GM18873 (cell line): Measurements from ENCODE around the gene CYP8B1.

Source experiments
- ATAC-seq: cut with Tn5 transposase; IDR thresholded peaks from one replicate; pipeline ENCODE4 v1.9.1; 2021; ENCODE audit warnings: mild to moderate bottlenecking, moderate library complexity, moderate number of reproducible peaks; ENCODE audit not compliant: unreplicated experiment, low FRiP score

The CYP8B1 gene

GRCh38 chr3:42855547-42856380 is 19.9 kb downstream of the CYP8B1 start:
- ATAC-seq = no peak

- ATAC-seq = no peak
These were observed 20.5 kb downstream of the CYP8B1 start for GRCh38 chr3:42855219-42855546.

- no peak for ATAC-seq
These were observed 21.9 kb downstream of the CYP8B1 start for GRCh38 chr3:42853739-42854302.

- no peak for ATAC-seq
These were observed 22.6 kb downstream of the CYP8B1 start for GRCh38 chr3:42853056-42853455.

- ATAC-seq = no peak
These were observed 23.2 kb downstream of the CYP8B1 start for GRCh38 chr3:42852441-42852840.

GRCh38 chr3:42851228-42851834 is 24.3 kb downstream of the CYP8B1 start:
- no peak for ATAC-seq

GRCh38 chr3:42850263-42850662 is 25.4 kb downstream of the CYP8B1 start:
- no peak for ATAC-seq

- ATAC-seq = no peak
These were observed 26.7 kb downstream of the CYP8B1 start for GRCh38 chr3:42849017-42849416.

- no peak for ATAC-seq
These were observed 27.9 kb downstream of the CYP8B1 start for GRCh38 chr3:42847731-42848130.

- ATAC-seq = no peak
These were observed 28.8 kb downstream of the CYP8B1 start for GRCh38 chr3:42846685-42847522.

GRCh38 chr3:42844815-42845214 is 30.9 kb downstream of the CYP8B1 start:
- ATAC-seq = no peak

- ATAC-seq = no peak
These were observed 31.3 kb downstream of the CYP8B1 start for GRCh38 chr3:42844412-42844713.

- ATAC-seq = no peak
These were observed 31.8 kb downstream of the CYP8B1 start for GRCh38 chr3:42843713-42844411.

- no peak for ATAC-seq
These were observed 34.3 kb downstream of the CYP8B1 start for GRCh38 chr3:42841332-42841731.

GRCh38 chr3:42839616-42840015 is 36.1 kb downstream of the CYP8B1 start:
- peak; percentile 95 for ATAC-seq

- ATAC-seq = no peak
These were observed 37.1 kb downstream of the CYP8B1 start for GRCh38 chr3:42838571-42838970.

GRCh38 chr3:42836150-42837123 is 39.2 kb downstream of the CYP8B1 start:
- no peak for ATAC-seq

GRCh38 chr3:42831321-42831713 is 44.4 kb downstream of the CYP8B1 start:
- no peak for ATAC-seq
